ENCODE results near the gene TPRG1L.

GRCh38 chr1:3679098-3679555 lies 54.3 kb downstream of the TPRG1L start:
- no peak for TF ChIP-seq GATA2 (IDR thresholded peaks at IDR 0.05; ENCODE audit: low read depth, low read length)
- TF ChIP-seq GATA3 (IDR thresholded peaks at IDR 0.05; ENCODE audit: low read depth, low read length), result no peak

Data from SH-SY5Y (cell line).